ENCODE data around the gene METTL23. TPM values are rescaled to one million over a fixed set of nuclear protein-coding genes. Genes with fewer than 3 reads are reported as not detected.

Gene METTL23
- total RNA-seq, 2 experiments from 2014 or later, result 30.7 to 30.9 TPM

DNA sequence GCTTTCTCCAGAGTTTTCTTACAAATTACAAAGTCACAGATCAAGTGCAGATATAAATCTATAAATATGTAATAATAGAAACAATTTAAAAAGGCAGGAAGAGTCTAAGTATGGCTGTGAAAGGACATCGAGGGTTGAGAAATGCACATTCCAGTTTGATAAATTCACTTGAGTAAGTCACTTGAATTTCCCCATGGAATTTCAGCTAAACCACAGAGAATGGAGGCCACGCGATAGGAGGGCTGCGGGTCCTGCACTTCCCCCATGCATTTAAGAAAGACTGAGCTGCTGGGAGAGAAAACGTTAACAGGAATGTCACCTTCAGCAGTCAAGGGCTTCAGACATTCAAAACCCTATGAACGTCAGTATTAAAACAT, 9.8 kb upstream of the METTL23 start:
- POLR2A ChIA-PET, result interaction anchor here (0.7 to 10.1 kb wide), 4 partner anchors 10 to 160 kb away, joined by 3 to 111 read pairs (median 40); partner anchors contain the start of genes JMJD6, METTL23, MFSD11 and SRSF2
- no peak for TF ChIP-seq CTCF (IDR thresholded peaks at IDR 0.05)
- intact Hi-C loops (cut with micrococcal nuclease), result no loop called here
- no peaks in the 10 kb centered on the region for H3K9me3 Mint-ChIP-seq
- peaks cover 63% of the 10 kb centered on the region for H3K4me1 Mint-ChIP-seq (ENCODE audit: low read depth)
- CTCF ChIA-PET, result interaction anchor here (1.1 to 6.8 kb wide), 6 partner anchors 8 to 194 kb away, joined by 3 to 83 read pairs (median 4); partner anchors contain the start of genes JMJD6 and METTL23
- peaks cover 73% of the 10 kb centered on the region for H3K36me3 Mint-ChIP-seq (ENCODE audit: low read depth)
- no peaks in the 10 kb centered on the region for H3K27me3 Mint-ChIP-seq
- ATAC-seq (no peak), DNase-seq (no peak)
- peak overlapping the region; percentile 53 for H3K4me3 Mint-ChIP-seq
- peak overlapping the region; percentile 92 for H3K27ac Mint-ChIP-seq

DNA sequence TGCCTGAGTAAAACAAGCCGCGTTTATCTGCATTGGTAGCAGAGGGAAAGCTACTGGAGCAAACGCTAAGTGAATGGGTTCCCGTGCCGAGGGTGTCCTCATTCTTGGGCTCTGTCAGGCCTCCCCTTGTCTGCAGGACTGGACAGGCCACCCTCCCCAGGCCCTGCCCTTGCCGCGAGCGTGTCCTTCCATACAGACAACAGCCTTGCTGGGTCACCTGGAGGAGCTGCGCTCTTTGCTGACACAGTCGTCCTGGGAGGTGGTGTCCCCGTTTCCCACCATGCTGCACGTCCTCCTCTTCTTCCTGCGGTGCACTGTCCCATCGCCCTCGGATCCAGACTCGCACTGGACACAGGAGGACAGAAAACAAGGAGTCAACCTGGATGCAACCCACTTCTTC, 8.1 kb upstream of the METTL23 start:
- Mint-ChIP-seq H3K4me3 (no peak overlapping the region), H3K4me1 (ENCODE audit: low read depth) (peaks cover 65% of the 10 kb centered on the region), H3K9me3 (no peaks in the 10 kb centered on the region), H3K27me3 (no peaks in the 10 kb centered on the region), H3K36me3 (ENCODE audit: low read depth) (peaks cover 83% of the 10 kb centered on the region), H3K27ac (peak overlapping the region; percentile 10)
- no peak for ATAC-seq
- ChIA-PET POLR2A (interaction anchor here (1.3 to 10.1 kb wide), 3 partner anchors 8 to 151 kb away, joined by 3 to 111 read pairs (median 76); partner anchors contain the start of genes JMJD6, METTL23, MFSD11 and SRSF2), CTCF (interaction anchor here (1.7 kb wide), 2 partner anchors 10 to 13 kb away, joined by 3 to 5 read pairs; no protein-coding TSS in a partner anchor)
- intact Hi-C loops (cut with micrococcal nuclease), result no loop called here
- no peak for DNase-seq
- TF ChIP-seq CTCF (IDR thresholded peaks at IDR 0.05), result no peak

GRCh38 chr17:76720211-76720610, 6.4 kb upstream of the METTL23 start:
- ChIA-PET CTCF (no interaction called here), POLR2A (interaction anchor here (10.1 kb wide), 1 partner anchor 15 kb away, joined by 111 read pairs; the partner anchor contains the start of genes MFSD11 and SRSF2)
- Mint-ChIP-seq H3K4me3 (no peak overlapping the region), H3K36me3 (ENCODE audit: low read depth) (peaks cover 87% of the 10 kb centered on the region), H3K4me1 (ENCODE audit: low read depth) (peaks cover 60% of the 10 kb centered on the region), H3K27me3 (no peaks in the 10 kb centered on the region), H3K9me3 (no peaks in the 10 kb centered on the region), H3K27ac (no peak overlapping the region)
- intact Hi-C loops (cut with micrococcal nuclease), result no loop called here
- TF ChIP-seq CTCF (IDR thresholded peaks at IDR 0.05), result no peak
- no peak for ATAC-seq
- no peak for DNase-seq

DNA sequence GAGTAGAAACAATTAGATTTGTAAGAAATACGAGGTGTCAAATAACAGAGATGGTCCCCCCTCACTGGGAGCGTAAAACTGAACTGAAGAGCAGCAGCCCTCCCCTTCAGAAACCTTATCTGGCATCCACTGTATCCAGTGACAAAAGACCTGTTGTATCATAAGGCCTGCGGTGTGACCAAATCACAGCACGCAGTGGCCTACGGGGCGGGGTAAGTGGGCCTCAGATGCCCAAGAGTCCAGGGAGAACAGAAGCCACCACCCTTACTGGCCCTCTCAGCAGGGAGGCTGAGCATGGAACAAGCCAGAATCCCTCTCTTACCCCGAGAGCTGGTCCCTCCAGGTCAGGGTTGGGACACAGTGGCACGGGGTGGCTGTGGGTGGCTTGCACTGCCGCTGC, 5.7 kb upstream of the METTL23 start:
- no peaks in the 10 kb centered on the region for H3K9me3 Mint-ChIP-seq
- CTCF ChIA-PET, result interaction anchor here (9.5 kb wide), 1 partner anchor 7 kb away, joined by 83 read pairs; no protein-coding TSS in a partner anchor
- H3K27ac Mint-ChIP-seq, result no peak overlapping the region
- DNase-seq (no peak), ATAC-seq (no peak)
- H3K36me3 Mint-ChIP-seq (ENCODE audit: low read depth), result peaks cover 86% of the 10 kb centered on the region
- H3K4me1 Mint-ChIP-seq (ENCODE audit: low read depth), result peaks cover 57% of the 10 kb centered on the region
- POLR2A ChIA-PET, result interaction anchor here (0.6 to 8.0 kb wide), 3 partner anchors 15 to 113 kb away, joined by 3 to 184 read pairs (median 4); partner anchors contain the start of genes MFSD11 and SRSF2
- H3K4me3 Mint-ChIP-seq, result no peak overlapping the region
- TF ChIP-seq CTCF (IDR thresholded peaks at IDR 0.05), result no peak
- no peaks in the 10 kb centered on the region for H3K27me3 Mint-ChIP-seq
- intact Hi-C loops (cut with micrococcal nuclease), result no loop called here

DNA sequence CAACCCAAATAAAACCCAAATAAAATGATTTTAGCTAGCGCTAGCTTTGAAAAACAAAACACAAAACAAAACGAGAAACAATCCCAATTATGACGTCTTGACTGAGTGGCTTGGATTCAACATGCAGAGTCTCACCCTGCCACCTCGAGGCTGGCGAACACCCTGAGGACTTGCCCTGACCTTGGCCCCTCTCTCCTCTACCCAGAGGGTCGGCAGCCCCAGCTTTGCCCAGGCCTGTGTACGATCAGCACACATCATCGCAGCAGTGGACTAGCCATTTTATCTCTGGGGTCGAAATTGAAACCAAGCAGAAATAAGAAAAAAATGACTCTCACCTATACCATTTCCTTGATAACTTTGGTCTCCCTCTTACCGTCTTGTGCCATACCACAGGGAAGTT, 5.2 kb upstream of the METTL23 start:
- H3K27me3 Mint-ChIP-seq, result no peaks in the 10 kb centered on the region
- H3K4me3 Mint-ChIP-seq, result no peak overlapping the region
- peaks cover 84% of the 10 kb centered on the region for H3K36me3 Mint-ChIP-seq (ENCODE audit: low read depth)
- H3K27ac Mint-ChIP-seq, result peak overlapping the region; percentile 58
- intact Hi-C loops (cut with micrococcal nuclease), result no loop called here
- no peak for TF ChIP-seq CTCF (IDR thresholded peaks at IDR 0.05)
- ATAC-seq (no peak), DNase-seq (no peak)
- H3K4me1 Mint-ChIP-seq (ENCODE audit: low read depth), result peaks cover 52% of the 10 kb centered on the region
- no peaks in the 10 kb centered on the region for H3K9me3 Mint-ChIP-seq
- CTCF ChIA-PET, result interaction anchor here (9.5 kb wide), 1 partner anchor 7 kb away, joined by 83 read pairs; no protein-coding TSS in a partner anchor
- POLR2A ChIA-PET, result interaction anchor here (0.6 to 8.0 kb wide), 4 partner anchors 13 to 113 kb away, joined by 3 to 184 read pairs (median 4); partner anchors contain the start of genes MFSD11 and SRSF2
